SIG-M5 treated with dmso at 0.1 percent for 504 hours (cell line): ENCODE data around the gene TMEM184B.

Experiments
- DNase-seq: peaks from one replicate; lab custom pipeline; 2025; ENCODE audit not compliant: unreplicated experiment; lab: John Stamatoyannopoulos, UW

Gene TMEM184B

GRCh38 chr22:38282397-38282796, 9.6 kb upstream of the TMEM184B start:
- no peak for DNase-seq

GRCh38 chr22:38276166-38276565, 3.4 kb upstream of the TMEM184B start:
- peak; percentile 8 for DNase-seq

- no peak for DNase-seq
Measured at GRCh38 chr22:38273135-38273826, 471 bp upstream of the TMEM184B start.

- DNase-seq = no peak
Measured at GRCh38 chr22:38271927-38272372, 860 bp downstream of the TMEM184B start.

GRCh38 chr22:38271101-38271500, 1.7 kb downstream of the TMEM184B start:
- no peak for DNase-seq

DNA sequence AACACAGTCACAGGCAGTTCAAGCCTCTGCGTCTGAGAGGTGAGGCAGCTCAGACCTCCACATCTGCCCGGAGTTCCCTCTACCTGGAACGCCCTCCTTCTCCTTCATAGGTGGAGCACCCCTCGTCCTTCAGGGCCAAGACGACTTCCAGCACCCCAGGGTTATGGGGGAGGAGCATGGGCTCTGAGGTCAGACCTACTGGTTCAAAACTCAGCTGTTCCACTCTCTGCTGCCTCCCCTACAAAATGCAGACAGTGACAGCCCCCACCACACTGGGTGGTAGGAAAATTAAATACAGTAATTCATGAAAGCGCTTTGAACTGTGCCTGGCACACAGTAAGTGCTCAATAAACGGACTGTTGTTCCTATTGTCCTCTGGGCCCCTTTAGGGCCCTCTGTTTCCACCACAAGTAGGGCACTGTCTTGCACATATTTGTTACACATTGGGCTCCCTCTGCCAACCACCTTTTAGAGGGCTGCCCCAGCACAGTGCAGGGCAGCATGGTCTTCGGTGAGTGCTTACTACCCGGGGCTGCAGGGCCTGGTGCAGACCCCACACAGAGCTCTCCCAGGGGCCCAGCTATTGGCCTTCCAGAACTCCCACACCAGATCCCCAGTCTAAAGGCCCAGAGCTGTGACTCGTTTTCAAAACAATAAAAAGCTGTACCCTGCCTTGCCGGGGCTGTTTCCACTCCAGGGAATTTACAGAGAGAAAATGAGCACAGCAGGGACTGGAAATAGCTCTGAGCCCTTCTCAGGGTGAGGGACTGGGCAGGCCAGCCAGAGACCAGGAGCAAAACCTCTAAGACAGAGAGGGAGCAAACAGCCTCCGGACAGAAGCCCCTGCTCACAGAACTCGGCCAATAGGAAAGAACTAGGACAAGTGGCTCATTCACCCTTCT, 2.5 kb downstream of the TMEM184B start:
- DNase-seq = no peak

GRCh38 chr22:38269466-38269865, 3.3 kb downstream of the TMEM184B start:
- DNase-seq = no peak

DNA sequence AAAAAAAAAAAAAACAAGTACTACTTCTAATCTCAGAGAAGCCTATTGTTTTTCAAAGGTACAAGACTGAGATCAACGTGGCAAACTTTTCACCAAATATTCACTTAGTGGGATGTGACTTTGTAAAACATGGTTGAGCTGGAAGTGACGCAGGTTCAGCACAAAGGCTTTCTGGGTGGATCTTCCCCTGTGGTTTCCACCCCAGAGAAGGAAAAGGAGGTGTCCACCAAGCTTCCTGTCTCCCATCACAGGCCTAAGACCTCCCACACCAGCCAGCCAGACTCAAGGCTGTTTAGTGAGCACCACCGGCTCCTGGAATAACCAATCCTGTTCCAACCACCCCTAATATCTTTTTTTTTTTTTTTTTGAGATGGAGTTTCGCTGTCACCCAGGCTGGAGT, 5.7 kb downstream of the TMEM184B start:
- no peak for DNase-seq

DNA sequence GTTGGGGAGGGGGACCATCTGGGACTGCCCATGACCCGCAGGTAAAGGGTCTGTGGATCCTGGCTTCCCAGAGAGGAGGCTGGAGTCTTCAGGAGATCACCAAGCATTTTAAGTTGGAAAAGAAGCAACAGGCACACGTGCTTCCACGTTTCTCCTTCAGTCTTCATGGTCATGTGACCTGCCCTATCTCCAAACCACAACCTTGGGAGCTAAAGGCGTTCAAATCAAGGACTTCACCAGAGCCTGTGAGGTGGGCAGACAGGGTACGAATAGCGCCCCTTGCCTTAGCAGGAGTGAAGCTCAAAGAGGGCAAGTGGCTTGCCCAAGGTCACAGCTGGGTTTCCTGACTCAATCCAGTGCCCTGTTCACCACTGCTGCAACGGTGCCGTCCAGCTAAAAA, 6.7 kb downstream of the TMEM184B start:
- no peak for DNase-seq

GRCh38 chr22:38264322-38264843, 8.4 kb downstream of the TMEM184B start:
- no peak for DNase-seq

DNA sequence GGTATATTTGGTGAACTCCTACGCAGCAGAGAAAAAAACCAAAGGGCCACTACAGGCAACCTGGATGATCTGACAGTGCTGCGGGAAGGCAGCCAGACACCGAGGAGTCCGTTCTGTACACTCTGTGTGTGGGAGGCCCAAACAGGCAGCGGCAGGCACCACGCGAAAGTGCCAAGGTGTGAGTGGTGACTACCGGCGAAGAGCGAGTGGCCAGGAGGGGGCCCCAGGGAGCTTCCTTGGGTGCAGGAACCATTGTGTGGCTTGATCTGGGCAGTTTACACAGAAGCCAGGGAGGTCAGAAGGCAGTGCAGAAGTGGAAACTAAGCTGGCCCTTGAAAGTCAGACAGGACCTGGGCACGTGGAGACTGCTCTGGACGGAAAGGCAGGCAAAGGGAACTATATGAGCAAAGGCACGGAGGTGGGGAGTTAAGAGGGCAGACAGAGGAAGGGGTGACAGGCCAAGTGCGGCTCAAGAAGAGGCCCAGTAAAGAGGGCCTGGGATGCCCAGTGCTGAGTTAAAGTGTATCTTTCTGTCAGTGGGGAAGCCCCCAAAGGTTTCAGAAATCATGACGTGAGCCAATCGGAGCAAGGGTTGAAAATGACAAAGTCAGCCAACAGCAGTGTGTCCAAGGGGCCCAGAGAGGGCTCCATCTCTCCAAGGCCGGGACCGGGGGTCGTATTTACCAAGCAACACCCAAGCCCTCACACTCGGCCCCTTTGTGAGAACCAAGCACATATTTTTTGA, 10.6 kb downstream of the TMEM184B start:
- peak; percentile 9 for DNase-seq

DNA sequence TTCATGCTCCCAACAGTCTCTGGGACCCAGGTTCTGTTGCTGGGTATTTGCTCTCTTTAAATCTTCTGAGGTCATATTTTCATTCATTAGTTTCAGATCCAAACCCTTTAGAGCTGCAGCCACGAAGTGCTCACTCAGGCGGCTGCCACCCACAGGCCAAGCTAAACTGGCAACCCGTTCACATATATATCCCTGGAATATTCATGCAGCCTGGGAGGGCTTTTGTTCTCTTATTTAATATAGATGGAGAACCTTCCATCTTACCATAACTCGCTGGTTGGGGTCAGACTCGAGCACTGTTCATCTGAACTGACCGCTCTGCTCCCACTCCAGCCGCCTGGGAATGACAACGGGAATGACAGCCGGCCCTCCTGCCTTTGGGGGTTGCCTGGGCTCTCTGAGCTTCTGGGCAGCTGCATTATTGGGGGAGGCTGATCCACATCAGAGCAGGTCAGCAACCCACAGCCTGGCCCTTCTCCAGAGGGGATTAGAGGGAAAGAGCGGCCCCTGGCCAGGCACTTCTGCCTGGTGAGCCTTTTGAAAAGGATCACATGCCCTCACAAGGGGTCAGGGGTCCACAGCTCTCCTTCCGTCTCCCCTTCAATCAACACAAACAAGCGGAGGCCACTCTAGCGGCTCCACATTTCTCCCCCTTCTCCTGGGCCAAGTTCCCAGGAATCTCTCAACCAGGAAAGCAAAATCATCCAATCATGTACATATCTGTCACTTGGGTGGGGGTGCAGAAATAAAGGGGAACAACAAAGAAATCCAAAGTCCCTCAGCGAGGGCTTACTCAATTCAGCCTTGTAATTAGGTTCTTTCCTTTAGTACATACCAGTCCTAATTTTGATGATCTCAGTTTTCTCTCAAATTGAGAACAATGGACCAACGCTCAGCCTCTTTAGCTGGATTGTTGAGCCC, 11.8 kb downstream of the TMEM184B start:
- DNase-seq = no peak

DNA sequence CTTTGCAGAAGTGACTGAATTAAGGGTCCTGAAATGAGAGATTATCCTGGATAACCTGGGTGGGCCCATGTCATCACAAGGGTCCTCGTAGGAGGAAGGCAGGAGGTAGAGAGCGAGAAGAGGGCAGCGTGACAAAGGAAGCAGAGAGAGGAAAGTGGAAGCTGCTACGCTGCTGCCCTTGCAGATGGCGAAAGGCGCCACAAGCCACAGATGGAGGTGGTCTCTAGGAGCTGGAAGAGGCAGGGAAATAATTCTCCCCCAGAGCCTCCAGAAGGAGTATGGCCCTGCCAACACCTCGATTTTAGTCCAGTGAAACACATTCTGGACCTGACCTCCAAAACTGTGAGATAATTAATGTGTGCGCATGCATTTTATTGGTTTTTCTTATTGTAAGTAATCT, 13.4 kb downstream of the TMEM184B start:
- DNase-seq = no peak

GRCh38 chr22:38258895-38259294, 13.9 kb downstream of the TMEM184B start:
- DNase-seq = no peak

GRCh38 chr22:38257650-38258250, 15.1 kb downstream of the TMEM184B start:
- no peak for DNase-seq

GRCh38 chr22:38257181-38257580, 15.6 kb downstream of the TMEM184B start:
- DNase-seq = no peak

DNA sequence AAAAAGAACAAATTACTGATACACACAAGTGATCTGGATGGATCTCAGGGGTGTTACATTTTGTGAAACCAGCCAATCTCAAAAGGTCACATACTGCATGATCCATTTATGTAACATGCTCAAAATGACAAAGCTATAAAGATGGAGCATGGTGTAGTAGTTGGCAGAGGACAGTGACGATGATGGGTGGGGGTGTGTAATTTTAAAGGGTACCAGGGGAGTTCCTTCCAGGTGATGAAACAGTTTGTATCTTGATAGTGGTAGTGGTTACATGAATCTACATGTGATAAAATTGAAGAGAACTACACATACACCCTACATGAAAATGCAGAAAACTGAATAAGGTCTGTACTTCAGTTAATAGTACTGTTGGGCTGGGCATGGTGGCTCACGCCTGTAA, 17.1 kb downstream of the TMEM184B start:
- DNase-seq = no peak

- no peak for DNase-seq
Measured at GRCh38 chr22:38251341-38251692, 21.5 kb downstream of the TMEM184B start.

DNA sequence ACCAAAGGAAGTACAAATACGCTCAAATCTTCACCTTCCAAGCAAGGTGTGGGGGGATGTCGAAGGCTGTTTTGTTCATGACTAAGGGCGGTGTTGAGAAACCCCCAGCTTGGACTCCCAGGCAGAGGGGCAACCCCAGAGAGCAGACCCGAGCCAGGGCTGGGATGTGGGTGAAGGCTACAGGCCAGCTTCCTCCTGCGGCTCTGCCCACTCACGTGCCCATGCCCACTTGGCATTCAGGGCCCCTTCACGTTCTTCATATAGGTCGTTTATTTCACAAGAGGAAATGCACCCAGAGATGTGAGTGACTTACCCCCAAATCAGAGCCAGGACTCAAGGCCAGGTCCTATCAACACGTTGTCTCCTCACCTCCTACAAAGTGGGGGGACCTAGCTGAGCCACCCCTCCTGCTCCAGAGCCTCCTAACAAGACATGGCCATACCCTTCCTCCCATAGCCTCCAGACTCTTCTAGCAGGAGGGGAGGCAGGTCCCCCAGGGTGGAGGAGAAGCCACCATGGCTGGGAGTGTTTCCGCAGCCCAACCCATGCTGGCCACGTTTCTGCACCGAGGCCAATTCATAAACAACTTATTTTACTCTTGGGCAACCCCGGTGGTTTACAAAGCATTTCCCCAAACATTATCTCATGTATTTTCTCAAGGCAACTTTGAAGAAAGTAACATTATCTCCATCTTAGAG, 22.0 kb downstream of the TMEM184B start:
- DNase-seq = no peak
